Measurements from ENCODE around the gene TMPRSS11F.
"Not testable (repeated sequence)": the region's sequence is repeated elsewhere in the genome, so short reads cannot be mapped to it uniquely, and the experiment has no call there.

The TMPRSS11F gene

DNA sequence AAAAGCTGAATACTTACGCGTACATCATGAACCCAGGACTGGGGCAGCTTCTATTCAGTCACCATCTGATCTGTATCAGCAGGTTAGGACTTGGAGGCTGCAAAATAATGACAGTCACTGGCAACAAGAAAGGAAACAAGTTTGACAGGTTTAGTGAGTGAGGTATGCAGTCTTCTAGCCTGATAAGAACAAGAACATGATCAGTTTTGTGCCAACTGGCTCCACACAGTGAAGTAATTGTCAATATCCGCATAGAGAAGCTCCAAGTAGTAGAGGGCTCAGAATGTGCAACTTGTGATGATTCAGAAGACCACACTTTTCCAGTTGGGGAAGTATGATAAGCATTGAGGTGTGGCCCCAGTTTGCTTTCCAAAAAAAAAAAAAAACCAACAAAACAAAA is at the start of gene TMPRSS11F:
TSS of gene TMPRSS11F (minus strand) at position 77 of the 400 bp plus-strand sequence. CDS start at position 28, 49 bp downstream.
- DNase-seq, result no peak

DNA sequence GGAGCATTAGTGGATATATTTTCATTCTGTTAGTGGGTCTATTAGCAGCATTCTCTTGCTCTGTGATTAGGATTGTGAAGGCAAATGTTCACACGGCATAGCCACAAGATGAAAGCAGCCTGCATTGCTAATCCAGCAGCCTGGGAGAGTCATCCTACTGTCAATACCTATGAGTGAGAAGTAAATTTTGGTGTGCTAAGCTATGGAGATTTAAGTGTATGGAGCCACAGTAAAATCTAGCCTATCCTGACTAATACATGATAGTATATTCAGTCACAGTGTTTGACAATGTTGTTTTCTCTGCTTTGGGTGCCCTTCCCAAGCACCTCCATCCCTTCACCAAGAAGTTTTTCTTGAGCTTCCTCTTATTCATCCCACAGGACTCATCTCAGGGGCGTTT is 47.2 kb upstream of the TMPRSS11F start:
- no peak for DNase-seq

DNA sequence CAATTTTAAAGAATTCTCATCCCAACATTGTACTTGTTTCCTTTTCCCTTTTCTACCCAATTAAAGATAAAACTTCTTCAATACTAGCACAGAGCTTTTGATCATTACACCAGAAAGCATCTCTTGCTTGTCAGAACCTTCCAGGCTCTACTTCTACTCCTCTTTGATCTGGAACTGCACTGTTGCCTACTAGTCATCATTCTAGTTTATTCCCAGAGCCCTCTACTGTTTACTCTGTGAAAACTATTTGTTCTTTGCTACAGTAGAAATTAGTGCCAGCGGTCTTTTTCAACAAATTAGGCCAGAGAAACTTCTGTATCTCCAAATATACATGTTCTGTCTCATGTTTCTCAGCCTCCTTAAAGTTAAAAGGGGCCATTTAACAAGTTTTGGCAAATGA is 46.8 kb upstream of the TMPRSS11F start:
- DNase-seq, result no peak

DNA sequence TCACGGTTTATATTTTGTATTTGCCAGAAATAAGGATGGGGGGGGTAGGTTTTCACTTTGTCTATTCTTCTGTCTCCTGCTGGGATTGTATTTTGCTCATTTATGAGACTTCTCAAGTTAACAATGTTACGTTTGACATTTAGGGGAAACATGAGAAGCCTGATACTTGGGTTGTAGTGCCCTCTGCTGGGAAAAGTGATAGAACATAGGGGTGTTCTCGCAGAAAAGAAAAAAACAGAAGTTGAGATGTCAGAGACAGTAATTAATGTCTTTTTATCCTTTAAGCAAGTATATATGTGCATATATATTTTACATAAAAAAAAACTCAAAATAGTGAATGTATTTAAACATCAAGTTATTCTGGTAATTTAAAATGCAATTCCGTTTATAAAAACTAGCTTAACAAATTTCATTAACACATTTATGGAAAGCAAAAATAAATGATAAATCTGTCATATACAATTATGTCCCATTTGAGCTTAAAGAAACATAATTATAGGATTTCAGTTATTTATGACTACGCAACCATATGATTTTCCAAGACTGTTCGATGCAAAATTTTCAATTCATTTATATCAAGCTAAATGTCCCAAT is 46.0 kb upstream of the TMPRSS11F start:
- no peak for DNase-seq

DNA sequence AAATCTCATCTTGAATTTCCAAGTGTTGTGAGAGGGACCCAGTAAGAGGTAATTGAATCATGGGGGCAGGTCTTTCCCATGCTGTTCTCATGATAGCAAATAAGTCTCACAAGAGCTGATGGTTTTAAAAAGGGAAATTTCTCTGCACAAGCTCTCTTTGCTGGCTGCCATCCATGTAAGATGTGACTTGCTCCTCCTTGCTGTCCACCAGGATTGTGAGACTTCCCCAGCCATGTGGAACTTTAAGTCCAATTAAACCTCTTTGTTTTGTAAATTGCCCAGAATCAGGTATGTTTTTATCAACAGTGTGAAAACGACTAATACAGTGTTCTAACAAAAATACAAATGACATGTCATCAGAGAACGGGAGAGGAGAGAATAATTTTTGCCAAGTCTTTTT is 44.7 kb upstream of the TMPRSS11F start:
- DNase-seq, result not testable (repeated sequence)

DNA sequence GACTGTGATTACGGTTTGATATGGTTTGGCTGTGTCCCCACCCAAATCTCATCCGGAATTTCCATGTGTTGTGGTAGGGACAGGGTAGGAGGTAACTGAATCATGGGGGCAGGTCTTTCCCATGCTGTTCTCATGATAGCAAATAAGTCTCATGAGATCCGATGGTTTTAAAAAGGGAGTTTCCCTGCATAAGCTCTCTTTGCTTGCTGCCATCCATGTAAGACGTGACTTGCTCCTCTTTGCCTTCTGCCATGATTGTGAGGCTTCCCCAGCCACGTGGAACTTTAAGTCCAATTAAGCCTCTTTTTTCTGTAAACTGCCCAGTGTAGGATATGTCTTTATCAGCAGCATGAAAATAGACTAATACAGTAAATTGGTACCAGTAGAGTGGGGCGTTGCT is 42.5 kb upstream of the TMPRSS11F start:
- not testable (repeated sequence) for DNase-seq

DNA sequence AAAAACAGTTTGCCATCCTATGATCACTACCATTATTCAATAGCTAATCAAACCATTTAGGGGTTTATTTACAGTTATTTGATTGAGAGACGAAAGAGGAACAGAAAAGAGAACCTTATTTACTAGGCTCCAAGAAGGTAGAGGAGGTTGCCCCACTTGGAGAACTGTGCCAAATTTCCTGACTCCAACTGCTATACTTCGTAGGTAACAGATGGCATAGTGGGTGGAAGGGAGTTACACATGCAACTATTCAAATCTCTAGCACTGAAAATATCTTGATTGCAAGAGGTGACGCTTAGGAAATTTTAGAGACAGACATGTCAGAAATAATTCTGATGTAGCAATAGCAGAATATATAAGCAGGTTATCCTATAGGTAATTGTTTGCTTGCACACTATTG is 38.0 kb upstream of the TMPRSS11F start:
- DNase-seq, result no peak

DNA sequence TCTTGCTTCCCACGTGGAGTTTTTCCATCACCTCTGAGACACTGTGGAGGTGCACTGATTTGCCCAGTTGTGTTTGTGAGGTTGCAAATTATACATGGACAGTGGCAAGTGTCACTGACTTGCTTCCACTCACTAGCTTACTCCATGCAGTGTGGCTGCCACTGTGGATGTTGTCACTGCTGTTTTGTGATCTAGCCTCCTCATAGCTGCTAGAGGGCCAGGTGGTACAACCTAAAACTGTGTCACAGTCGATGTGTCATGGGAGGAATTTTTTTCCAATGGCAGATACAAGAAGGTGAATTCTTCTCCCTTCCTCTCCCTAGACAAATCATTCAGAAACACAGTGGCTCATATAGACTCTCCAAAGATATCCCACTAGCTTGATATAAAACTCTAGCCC is 37.5 kb upstream of the TMPRSS11F start:
- no peak for DNase-seq

DNA sequence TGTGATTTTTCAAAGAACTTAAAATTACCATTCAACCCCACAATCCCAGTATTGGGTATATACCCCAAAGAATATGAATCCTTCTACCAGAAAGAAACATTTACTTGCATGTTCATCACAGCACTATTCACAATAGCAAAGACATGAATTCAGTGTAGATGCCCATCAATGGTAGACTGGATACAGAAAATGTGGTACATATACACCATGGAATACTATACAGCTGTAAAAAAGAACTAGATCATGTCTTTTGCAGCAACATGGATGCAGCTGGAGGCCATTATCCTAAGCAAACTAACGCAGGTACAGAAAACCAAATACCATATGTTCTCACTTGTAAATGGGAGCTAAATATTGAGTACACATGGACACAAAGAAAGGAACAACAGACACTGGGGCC is 34.1 kb upstream of the TMPRSS11F start:
- no peak for DNase-seq

DNA sequence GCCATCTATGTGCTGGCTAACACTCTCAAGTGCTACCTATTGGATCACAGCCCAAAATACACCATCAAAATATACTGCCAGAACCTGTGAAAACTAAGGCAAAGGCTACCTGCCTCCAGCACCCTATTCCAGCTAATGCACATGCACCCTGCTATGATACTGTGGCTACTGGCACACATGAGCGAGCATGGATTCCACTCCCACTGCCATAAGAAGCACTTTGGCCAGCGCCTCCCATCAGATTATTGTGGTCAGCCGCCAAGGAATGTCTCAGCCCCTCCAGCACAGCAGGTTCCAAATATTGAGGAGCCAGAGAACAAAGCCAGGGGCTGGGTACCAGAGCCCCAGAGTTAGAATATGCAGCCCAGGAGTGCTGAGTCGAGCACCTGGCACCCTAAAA is 32.5 kb upstream of the TMPRSS11F start:
- no peak for DNase-seq

DNA sequence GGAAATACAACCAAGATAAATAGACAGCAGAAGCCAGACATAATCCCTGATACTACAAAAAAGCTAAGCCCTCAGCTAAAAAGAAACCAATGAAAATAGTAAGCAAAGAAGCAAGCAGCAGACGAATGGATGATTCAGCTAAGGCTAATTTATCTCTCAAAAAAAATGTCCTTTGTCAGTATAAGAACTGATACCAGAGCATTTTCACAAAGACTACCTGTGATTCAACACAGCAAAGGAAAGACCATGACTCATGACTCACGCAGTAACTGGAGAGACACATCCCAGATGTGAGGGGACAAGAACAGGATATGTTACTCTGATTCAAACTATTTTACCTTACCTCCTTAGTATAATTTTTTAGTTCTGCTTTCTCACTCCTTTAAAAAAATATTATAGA is 22.7 kb upstream of the TMPRSS11F start:
- DNase-seq, result no peak

DNA sequence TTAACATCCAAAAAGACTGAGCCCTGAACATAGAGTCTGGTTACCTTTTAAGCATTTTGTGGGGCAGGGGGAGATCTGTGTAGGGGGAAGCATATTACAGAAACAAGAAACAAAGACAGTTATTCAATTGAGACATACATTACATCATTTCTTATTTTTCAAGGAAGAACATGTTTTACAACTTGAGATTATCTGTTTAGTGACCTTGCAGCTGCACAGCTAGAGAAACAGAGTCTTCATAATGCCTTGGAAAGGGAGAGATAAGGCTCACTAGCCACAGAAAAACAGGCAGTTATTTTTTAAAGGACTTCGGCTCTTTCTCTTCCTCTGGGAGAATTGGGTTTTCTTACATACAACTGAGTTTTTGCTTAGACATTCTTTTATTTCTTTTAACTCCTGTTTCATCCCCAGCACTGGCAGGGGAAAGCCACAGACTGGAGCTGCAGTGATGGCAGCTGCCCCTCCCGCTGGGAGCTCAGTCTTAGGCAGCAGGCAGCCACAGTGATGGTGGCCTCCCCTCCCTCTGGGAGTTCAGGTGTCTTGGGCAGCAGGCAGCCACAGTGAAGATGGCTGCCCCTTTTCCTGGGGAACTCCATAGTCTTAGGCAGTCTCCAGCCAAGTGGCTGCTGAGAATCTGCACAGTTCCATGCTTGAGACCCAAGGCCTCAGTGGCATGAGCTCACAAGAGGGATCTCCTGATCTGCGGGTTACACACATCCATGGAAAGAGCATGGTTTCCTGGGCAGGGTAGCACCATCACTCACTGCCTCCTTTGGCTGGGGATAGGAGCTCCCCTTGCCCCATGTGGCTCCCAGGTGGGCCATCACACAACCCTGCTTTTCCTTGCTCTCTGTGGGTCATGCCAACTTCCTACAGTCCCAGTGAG is 19.4 kb upstream of the TMPRSS11F start:
- no peak for DNase-seq

DNA sequence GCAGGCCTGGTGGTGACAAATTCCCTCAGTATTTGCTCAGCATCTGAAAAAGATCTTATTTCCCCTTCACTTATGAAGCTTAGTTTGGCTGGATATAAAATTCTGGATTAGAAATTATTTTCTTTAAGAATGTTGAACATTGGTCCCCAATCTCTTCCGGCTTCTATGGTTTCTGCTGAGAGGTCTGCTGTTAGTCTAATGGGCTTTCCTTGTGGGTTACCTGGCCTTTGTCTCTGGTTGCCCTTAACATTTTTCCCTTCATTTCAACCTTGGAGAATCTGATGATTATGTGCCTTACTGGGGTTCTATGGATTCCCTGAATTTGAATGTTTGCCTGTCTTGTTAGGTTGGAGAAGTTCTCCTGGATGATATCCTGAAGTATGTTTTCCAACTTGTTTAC is 17.4 kb upstream of the TMPRSS11F start:
- DNase-seq, result no peak

DNA sequence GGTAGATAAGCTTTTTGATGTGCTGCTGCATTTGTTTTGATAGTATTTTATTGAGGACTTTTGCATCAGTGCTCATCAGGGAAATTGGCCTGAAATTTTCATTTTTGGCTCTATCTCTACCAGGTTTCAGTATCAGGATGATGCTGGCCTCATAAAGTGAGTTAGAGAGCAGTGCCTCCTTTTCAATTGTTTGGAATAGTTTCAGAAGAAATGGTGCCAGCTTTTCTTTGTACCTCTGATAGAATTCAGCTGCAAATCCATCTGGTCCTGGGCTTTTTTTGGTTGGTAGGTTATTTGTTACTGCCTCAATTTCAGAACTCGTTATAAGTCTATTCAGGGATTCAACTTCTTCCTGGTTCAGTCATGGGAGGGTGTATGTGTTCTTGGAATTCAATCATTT is 15.6 kb upstream of the TMPRSS11F start:
- DNase-seq, result no peak

DNA sequence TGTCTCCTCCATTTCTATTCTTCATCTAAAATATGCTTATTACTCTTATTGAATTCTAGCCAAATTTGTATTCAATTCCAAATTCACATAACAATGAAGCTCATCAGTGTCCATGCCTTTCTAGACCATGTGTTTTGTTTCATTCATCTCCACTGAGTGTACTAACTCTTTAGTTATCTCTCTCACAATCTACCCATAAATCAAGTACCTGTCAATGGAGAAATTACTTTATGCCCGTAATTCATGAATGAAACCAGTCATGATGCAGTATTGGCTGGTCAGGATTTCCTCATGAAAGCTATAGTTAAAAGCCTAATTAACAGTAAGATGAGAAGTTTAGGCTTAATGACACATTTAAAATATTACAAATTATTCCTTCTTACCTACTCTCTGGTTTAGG is 12.2 kb upstream of the TMPRSS11F start:
- DNase-seq, result no peak

DNA sequence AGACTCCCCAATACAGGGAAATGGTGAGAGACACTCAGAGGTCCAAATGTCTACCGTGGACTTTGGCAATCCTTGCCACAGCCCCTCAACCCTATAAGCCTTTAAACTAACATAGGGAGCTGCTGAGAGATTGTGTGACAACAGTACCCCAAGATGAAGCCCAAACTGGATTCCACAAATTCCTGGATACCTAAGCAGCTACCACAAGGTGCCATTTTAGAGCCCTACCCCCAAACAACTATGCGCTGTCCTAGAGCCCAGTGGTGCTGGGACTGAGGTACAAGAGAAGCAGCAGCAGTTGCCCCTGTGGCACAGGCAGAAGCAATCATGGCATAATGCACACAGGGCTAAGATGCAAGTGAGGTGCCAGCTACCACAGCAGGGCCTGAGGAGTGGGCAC is 2.7 kb upstream of the TMPRSS11F start:
- DNase-seq, result no peak

DNA sequence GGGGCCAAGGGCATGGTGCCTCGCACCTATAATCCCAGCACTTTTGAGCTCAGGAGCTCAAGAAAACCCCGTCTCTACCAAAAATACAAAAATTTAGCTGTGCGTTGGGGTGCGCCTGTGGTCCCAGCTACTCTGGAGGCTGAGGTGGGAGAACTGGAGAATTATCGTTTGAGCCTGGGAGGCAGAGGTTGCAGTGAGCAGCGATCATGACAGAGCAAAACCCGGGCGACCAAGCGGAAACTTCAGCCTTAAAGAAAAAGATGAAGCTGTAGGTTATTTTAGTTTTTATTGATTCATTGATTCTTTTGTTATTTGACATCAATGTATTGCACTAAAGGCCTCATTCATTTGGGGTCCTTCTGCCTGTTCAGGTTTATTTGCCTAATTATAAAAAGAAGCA is 5.4 kb downstream of the TMPRSS11F start:
- DNase-seq, result no peak

DNA sequence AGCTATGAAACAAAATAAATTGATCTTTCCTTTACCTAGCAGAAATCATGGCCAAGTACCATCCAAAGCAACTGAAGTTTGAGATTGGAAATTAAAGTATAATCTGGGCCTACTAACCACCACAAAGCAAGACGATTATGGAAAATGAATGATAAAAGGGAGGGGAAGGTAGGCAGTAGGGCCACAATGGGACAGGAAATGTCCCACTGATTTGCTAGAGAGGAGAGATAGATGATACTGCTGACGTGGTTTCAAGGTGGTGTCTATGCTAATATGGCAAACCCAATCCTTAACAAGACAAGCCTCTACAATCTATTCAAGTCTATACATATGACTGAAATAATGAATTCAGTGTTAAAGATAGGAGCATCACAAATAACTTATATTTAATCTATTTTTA is 6.1 kb downstream of the TMPRSS11F start:
- no peak for DNase-seq

DNA sequence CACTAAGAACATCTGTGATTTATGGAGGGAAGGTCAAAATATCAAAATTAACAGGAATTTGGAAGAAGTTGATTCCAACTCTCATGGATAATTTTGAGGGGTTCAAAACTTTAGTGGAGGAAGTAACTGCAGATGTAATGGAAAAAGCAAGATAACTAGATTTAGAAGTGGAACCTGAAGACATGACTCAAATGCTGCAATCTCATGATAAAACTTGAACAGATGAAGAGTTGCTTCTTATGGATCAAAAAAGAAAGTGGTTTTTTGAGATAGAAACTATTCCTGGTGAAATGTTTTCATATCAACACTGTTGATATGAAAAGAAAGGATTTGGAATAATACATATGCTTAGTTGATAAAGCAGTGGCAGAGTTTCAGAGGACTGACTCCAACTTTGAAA is 9.7 kb downstream of the TMPRSS11F start:
- DNase-seq, result no peak

DNA sequence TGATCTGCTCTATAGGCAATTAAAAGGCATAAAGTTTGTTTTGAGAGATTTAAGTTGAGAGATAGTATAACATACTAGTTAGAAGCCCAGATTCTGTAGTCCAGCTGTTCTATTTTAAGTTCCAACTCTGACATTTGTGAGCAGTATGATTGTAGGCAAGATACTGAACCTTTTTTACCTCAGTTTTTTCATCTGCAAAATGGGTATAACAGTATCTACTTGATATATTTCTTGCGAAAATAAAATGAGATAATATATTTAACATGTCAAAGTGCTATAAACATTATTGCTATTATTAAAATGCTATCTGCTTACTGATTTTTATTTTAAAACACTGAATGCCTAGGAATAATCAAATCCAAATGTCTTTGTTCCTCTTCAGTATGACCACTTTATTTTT is 19.2 kb downstream of the TMPRSS11F start:
- DNase-seq, result no peak

DNA sequence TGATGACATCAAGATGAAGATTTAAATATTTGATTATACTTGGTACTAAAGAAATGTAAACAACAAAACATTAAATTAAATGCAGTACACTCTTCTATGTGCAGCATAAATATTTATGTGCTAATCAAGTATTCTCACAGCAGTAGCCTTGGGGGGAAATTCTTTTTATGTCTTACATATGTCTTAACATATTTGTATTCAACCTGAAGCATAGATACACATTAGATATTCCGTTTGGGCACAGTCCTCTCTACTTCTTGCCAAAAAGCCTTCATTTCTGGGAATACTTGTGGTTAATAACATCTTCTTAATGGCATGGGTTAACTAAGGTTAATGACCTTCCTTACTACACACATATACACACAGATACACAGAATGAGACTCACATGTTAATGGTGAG is 19.8 kb downstream of the TMPRSS11F start:
- DNase-seq, result no peak

DNA sequence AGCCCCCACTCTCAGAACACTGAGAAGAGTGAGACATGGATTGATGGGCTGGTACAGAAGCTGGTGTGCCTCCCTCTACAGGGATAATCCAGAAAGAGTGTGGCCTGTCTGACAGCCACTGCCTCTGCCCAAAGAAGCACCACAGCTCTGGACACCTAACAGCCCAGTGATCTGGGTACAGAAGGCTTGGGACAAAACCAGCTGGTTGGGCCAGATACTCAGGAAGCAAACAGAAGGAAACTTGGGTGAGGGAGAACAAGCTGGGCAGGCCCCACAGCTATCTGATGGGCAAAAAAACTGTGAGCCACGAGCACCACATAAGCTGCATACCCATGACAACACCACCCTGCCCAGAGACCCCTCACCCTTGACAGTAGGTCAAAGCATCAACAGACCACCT is 46.9 kb downstream of the TMPRSS11F start:
- DNase-seq, result no peak

DNA sequence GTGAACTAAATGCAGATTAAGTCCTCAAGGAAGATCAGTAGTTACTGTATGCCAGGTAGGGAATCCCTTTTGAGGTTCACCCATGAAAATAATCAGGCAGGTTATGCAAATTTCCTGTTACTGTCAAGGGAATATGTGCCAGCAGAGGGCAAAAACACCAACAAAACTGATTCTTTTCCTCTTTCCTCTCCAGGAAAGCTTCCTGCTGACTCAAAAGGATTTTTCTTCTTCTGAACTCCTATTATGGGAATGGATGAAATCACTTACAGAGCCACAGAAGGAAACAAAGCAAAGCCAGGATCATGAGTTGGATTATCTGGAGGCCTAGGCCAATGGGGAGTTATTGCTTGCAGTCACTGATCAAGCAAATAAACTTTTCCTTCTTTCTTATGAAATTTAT is 49.7 kb downstream of the TMPRSS11F start:
- DNase-seq, result no peak

DNA sequence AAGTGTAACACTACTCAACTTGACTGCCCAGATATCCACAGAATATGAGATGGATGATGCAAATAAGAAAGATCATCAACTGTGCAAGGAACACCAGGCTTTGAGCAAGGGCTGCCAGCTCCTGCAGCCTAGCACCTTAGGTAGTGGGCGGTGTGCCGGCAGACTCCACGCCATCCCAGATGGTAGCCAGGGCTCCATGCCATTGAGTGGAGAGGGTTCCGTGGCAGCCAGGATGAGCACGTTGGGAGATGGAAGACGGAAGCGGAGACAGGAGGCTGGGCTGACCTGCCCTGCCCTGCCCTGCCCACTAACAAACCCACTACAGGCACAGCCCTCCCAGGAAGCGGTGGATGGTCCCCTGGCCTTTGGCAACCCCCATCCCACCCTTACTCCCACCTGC is 51.9 kb downstream of the TMPRSS11F start:
- DNase-seq, result no peak

DNA sequence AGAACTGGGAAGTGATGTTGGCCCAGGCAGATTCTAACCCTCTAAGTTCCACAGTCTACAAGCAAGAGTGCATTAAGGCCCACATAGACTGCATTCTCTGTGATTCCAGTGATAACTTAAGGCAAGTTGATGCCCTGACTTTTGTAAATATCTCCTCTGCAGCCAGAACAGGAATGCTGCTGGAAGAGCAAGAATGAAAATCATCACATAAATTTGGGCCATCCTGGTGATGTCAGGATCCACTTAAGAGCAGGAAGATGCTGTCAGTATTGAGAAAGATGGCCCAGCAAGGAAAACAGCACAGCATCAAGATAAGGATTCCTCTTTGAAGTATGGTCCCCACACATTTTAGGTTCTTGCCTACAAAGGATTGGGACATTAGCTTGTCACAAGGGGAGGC is 52.4 kb downstream of the TMPRSS11F start:
- no peak for DNase-seq
